NCI-H146 treated with DMSO at 0.1 percent for 48 hours (cell line): ENCODE results near the gene CFAP43.
A peak's percentile ranks its signal among the peaks of the same experiment; 100 is the strongest.

ENCODE experiments used
- DNase-seq: peaks from one replicate; lab custom pipeline; 2025; ENCODE audit not compliant: unreplicated experiment; lab: John Stamatoyannopoulos, UW

Gene CFAP43

DNA sequence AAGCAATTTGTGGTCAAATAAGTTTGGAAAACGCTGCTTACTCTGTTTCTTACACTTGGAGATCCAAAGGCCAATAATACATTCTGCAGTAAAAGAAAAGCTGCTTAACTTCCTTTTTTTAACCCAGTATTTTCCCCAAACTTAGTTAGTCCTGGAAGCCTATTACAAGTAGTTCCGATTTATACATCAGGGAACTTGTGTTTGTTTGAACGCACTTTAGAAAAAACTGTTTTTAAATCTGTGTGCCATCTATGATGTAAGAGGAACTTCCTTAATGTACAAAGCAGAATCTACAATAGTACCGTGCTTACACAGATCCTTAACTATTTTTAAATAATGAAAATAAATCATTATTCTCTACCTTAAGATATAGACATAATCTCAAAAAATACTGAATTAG is 87.2 kb downstream of the CFAP43 start:
- no peak for DNase-seq

DNA sequence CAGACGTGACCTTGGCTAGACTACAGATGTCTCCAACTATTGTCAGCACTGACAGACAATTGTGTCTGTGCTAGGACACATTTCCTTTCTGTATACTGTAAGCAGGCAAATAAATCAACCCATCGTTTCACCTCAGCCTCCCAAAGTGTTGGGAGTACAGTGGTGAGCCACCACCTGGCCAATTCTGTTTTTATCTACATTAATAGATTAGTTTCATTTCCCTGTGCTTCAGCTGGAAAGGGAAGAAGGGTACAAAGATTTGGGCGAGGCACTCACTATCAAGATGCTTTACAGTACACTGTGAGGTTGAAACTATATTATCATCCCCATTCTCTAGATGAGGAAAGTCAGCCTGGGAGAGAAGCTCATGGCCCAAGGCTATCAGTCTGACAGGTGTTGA is 88.3 kb downstream of the CFAP43 start:
- DNase-seq: no peak

DNA sequence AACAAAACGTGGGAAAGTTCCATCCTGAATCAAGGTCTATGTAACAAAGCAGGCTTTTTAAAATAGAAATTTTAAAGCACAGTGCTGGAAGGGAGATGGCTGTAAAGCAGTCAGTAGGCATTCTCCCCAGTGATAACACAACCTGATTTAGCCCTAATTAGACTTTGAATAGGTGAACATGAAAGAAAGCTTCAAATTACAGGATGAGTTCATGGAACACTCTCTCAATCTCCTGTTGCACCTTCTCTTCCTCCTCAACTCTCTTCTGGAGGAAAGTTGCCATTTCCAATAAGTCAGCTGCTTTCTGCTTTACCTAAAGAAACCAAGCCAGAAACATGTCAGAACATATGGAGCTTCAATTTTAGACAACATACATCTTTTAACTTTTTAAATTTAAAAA is 90.1 kb downstream of the CFAP43 start:
- no peak for DNase-seq

DNA sequence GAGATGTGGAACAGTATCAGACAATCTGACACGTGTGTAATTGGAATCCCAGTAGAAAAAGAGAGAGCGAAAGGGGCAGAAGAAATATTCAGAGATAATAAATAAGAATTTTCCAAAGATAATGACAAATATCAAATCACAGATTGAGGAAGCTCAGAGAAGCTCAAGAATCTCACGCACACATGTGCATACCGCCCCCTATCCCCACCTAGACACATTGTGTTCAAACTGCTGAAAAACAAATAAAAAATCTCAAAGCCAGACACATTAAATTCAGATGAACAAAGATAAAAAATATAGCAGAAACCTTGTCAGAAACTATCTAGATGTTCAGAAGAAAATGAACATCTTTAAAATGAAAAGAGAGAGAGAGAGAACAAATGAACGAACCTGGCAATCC is 92.9 kb downstream of the CFAP43 start:
- DNase-seq: no peak

DNA sequence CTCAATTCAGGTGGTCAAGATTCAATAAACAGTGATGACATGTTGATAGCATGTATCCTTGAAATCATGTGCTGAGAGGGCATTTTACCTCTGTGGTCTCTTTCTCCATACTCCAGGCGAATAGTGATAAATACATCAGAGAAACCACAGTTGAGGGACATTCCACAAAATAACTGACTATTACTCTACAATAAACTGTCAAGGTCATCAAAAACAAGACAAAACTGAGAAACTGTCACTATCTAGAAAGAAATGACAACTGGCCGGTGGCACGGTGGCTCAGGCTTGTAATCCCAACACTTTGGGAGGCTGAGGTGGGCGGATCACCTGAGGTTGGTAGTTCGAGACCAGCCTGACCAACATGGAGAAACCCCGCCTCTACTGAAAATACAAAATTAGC is 94.0 kb downstream of the CFAP43 start:
- DNase-seq: no peak

DNA sequence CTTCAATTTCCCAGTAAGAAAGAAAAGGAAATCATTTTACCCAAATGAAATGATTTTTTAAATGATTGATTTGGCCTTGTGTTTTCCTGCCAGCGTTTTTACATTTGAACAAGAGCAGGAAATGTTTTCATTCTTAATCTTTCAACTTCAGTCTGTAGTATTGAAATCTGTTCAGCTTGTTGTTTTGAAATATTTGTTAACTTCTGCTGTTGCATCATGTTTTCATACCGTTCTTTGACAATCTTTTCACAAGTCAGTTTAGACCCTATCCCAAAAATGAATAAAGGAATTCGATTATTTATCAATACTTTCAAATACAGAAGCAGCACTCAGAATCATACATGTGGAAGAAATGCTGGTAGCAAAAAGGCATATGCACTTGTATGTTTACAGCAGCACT is 102.1 kb downstream of the CFAP43 start:
- no peak for DNase-seq

DNA sequence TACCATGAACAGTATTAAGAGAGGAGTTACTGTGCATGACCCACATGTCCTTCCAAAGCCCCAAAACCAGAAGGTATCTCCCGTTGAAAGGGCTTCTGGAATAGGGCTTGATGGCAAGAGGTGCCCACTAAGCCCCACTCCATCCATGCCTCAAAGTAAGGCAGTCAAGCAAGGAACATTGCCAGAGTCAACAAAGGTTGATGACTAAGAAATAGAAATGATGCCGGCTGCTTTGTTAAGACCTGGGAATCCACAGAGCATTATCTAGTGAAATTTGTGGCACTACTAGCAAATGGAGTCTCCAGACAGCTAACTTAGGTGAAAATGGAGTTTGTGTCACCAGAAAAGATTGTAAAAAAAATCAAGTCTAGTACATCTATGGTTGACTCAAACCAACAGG is 104.0 kb downstream of the CFAP43 start:
- DNase-seq: no peak

DNA sequence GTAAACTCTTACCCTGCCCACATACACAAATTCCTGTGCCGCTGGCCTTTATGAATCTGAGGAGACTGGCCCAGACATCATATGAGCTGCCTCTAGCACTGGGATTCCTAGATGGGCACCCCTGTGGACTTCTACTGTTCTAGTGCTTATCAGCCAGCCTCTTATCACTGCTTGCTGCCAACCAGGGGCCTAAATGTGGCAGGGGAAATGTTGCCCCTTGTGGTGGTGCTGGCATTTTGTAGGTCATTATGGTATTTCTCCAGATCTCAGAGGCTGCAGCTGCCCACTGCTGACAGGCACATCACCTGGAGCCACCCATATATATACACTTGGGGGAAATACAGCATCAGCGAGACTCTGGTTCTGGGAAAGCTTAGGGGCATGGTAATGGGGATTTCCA is 104.8 kb downstream of the CFAP43 start:
- DNase-seq: peak; percentile 23

DNA sequence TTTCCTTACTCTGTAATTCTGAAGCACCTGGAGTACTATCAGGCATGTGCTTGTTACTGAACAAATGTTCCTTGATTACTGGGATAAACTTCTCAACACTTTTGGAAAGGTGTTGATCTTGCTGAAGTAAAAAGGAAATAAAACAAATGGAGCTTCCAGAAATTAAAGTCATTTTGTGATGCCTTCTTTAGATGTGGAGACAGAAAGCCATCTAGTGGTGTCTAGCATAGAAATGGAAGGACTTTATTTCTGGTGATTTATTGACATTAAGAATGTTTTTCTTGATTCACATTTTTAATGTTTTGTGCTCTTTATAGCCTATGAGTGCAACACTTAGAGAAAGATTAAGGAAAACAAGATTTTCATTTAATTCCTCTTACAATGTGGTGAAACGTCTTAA is 108.8 kb downstream of the CFAP43 start:
- DNase-seq: no peak

DNA sequence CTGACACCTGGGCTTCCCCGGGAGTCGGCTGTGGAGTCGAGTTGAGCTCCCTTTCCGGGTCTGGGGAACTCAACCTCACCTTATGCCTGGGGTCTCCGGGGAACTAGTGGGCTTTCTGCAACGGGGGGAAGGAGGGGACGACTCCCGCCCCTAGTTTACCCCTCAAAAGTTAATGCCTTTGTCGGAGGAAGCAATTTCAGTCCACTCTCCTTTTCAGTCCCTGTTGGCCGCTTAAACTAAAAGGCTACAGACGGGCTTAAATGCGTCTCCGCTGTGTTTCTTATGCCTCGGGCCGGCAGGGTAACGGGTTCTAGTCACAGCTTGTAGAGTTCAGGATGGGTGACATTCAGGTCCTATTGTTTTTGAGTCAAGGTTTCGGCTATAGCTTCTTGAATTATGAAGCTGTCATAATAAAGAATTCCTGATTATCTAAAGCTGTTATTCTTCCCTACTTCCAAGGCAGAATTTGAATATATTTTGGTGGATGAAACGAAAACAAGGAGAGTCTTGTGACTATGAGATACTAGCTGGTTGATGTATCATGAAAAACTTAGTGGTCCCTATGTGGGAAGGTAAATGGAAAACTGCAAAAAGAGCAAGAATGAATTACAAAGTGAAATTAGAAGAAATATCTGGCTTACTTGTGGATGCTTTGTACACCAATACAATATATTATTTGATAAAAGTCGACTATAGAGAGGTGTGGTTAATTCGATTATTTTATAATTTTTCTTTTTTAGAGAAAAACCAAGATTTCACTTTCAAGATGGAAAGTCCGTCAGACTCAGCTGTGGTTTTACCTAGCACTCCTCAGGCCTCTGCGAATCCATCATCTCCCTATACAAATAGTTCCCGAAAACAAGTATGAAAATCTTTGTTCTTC is 109.7 kb downstream of the CFAP43 start:
- DNase-seq: peak; percentile 48

DNA sequence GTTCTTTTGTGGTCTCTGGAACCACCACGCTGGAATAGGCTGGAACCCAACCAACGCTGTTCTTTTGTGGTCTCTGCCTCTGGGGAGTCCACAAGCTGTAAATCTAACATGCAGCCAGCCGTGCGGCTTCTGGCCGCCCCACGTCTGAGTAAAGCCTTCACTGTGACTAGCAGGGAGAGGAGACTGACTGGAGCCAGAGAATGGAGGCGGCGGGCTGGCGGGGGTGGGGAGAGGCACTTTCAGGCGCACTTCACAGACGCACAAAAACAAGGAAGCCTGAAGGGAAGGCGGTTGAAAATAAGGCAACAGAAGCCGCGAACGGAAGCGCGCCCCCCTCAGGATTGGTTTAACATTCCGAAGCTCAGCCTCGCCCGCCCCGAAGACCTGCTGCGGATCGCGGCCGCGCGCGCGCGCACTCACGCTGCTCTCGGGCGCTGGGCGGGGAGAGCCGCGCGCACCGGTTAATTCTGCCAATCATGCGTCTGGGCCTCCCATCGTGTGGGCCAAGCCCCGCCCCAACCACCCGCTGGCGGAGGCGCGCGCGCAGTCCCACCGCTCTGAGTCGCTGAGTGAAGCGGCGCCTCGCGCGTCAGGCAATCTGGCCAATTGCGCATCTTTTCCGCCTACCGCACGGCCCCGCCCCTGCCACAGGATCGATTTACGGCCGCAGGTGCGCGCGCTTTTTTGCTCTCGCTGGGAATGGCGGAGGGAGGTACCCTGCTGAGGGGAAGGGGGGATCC is 110.5 kb downstream of the CFAP43 start, which contains the start of gene SFR1:
TSS of gene SFR1 (plus strand) at position 687 of the 740 bp plus-strand sequence. CDS start at position 700, 13 bp downstream.
- peak; percentile 95 for DNase-seq

DNA sequence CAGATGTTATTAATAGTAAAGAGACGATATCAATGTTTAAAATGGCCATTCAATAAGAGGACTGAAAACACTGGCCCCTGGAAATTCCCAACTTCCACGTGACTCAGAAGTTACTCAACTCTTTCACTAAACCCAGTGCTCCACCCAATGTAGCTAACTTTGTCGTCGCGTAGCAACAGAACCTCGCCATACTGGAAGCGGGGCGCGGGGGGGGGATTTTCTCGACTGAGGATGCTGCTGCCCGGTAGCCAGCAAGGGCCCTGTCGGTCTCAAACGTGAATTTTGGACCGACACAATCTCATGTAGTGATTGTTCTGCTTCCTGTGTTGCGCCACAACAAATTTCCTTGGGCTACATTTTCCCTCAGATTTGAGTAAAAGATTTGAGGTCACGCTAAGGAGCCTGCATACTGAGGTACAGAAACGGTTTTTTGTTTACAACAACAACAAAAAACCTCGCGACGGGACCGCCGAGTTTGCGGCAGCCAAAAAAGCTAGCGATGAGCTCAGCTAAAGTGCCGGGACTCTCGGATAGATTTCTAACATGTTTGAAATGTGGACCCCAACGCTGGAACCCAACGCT is 111.2 kb downstream of the CFAP43 start:
- peak; percentile 19 for DNase-seq

DNA sequence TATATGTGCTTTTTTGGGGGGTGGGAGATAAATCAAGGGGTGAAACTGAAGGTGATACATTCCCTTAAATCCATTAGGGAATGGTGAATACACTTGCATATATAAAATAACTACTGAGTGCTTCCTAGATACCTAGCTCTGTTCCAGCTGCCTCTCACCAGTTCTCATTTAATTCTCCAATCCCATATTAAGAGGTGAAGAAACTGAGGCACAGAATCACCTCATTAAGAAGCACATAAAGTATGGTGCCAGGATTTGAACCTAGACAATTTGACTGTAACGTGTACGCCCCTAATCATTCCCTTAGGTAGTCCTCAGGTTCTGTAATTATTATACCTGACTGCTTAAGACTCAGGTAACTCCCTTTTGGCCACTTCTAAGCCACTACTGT is 111.7 kb downstream of the CFAP43 start:
- DNase-seq: no peak

DNA sequence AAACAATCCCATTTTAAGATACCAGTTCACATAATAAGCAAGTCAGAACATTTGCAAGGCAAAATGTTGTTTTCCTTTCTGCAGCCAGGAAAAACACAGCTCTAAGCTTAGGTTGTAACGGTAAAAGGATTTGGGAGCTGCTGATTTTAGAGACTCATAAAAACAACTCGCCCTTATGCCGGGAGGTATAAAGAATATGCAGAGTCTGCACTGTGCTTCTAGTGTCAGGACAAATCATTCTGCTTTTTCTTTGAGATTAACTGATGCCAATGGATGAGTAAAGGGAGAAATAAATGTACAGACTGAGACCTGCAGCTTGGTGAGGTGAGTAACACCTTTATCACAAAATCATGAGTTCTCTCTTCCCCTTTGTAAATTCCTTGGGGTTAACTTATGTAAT is 112.2 kb downstream of the CFAP43 start:
- DNase-seq: no peak

DNA sequence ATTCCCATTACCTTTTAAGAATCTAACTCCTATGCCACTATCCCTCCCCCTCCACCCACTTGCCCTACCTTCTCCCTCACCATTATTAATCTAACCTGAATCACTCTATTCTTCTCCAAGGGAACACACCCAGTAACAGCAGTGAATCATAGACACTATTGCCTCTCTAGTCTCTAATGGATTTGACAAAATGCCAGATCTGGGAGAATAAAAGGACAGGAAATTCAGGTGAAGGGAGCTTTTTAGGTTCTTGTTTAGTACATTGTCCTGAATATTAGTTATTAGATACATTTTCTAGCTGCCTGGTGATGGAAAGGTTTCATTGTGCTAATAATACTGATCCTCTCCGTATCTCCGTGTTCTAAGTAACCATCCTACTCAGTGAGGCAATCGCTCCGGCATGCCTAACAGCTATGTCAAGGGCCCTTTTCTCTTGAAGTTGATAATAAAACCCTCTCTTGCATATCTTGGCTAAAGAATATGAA is 114.3 kb downstream of the CFAP43 start:
- DNase-seq: peak; percentile 22

DNA sequence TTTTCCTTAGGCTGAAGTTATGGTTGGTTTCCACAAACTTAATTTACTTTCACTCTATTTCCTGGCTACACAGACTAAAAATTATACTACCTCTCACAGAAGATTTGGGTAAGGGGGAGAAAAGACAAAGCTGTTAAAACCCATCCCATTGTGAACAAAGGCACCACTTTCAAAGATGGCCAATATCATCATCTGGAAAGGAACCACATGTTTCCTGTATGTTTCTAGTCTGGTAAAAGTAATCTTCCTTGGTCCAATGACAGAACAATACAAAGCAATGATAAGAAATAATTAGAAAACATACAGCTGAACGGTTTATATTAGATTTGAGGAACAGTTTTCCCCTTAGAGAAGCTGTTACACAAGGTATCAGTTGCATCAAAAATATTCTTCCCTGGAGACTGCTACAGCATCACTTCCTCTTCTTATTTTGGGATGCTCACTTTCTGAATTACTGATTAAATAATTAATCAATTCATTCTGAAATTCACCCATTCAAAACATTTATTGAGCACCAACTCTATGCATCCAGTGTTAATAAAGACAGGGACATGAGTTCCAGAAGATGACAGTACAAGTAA is 118.7 kb downstream of the CFAP43 start:
- DNase-seq: no peak

DNA sequence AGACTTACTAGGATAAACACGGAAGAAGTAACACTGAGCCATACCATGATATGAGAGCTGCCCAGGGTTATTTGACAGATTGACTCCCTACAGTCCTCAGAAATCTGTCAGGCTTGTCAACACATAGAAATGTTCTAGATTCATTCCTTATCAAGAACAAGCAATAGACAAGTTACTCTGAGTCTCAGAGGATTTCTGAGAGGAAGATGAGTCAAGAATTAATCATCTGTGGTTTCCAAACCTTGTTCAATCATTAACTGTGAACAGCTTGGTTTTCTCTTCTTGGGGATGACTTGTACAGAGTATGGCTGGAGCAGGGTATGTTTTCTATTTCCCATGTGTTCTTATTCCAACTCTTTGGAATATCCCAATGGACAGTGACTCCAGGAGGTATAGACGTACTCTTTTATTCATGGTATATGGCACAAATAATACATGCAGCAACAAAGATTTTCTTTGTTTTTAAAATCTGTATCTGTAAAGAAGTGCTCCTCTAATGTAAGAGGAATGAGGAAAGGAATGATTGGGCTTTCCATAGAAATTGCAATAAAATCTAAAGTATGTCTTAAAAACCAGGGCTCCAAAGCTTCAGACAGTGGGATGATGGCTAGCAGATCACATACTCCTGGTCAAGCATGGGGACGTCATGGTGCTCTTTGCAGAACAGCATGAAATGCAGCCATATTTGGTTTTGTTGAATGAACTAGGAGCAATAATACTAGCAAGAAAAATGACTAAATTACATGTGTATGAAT is 122.1 kb downstream of the CFAP43 start:
- no peak for DNase-seq

DNA sequence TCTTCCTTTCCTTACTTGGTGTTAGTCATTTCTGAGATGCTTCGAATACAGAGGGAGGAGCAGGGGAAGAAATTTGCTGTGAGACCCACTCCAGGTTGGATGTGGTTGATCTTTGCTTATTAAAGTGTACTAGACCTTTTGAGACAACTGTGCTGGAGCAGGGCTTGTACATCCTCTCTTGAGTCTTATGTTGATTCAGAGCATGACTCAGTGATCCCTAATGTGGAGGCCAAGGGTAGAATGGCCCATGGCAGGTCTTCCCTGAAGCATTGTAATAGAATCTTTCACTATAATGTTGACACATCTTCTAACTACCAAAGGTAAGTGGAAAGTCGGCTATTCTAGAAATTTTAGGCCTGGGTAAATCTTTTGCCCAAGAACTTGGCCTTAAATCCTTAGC is 127.2 kb downstream of the CFAP43 start:
- DNase-seq: no peak

DNA sequence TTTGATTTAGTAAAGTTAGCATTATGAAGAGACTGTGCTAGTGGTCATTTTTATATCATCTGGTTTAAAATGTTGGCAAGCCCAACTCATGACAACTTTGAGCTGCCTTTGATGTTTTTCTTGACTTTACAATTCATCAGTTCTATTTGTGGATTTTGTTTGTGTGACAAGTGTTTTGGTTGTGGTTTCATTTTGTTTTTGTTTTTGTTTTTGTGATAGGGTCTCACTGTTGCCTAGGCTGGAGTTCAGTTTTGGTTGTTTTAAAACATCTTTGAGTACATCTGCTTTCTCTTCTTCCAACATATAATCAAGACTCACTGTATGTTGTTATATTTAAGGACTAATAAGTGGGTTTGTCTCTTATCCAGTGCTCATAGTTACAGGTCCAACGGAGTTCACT is 127.7 kb downstream of the CFAP43 start:
- DNase-seq: no peak

DNA sequence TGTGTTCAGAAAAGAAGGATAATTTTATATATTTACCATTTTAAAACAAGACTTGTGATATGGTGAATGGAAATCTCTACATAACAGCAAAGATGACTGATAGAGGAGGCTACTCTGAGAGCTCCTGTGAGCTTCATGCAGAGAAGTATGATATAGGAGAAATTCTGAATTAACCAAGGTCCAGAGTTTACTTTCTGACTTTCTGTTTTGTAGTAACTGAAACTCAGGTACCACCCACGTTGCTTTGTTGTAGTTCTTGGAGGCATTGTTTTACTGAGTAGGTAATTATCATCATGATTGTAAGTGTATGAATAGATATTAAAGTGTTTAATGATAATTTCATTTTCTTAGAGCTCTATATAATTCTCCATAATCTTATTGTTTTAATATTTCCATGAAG is 128.2 kb downstream of the CFAP43 start:
- no peak for DNase-seq

DNA sequence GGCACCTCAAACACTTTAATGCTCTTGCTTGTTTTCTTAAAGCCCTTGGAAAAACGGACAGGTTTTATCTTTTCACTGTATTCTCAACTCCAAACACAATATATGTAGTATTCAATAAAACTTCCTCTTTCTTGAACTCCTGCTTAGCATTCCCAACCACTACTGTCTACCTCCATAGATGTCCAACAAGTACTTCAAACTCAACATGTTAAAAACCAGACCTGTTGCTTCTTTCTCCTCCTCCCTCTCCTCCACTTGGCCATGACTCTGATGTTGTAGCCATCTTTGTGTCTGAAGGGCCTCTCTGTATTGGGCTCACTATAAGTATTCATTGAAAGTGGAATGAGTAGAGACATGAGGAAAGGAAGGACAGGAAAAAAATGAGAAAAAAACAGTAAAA is 130.3 kb downstream of the CFAP43 start:
- no peak for DNase-seq
